Mesenchymal stem cell (in vitro differentiated cells and primary cell): ENCODE results near the gene LRP11.
"Not testable (repeated sequence)": the region's sequence is repeated elsewhere in the genome, so short reads cannot be mapped to it uniquely, and the experiment has no call there.

Source experiments
- DNase-seq: peaks from one replicate; pipeline ENCODE4 v3.0.0-alpha.2; 2013
- H2AFZ ChIP-seq: one replicate; pipeline ENCODE4 v1.6.1; 2013; ENCODE audit warnings: low read depth, mild to moderate bottlenecking, control low read depth, inconsistent platforms, low read length, moderate library complexity
- H2AK5ac ChIP-seq: 2 replicates; pipeline ENCODE4 v1.6.1; 2013; ENCODE audit warnings: low read length, moderate library complexity, mild to moderate bottlenecking, inconsistent platforms; ENCODE audit not compliant: severe bottlenecking
- H2BK120ac ChIP-seq: one replicate; pipeline ENCODE4 v1.6.1; 2013; ENCODE audit warnings: low read depth, mild to moderate bottlenecking, inconsistent platforms, low read length, moderate library complexity
- H2BK12ac ChIP-seq, 2 experiments: one replicate each; pipeline ENCODE4 v1.6.1; 2013; ENCODE audit warnings: inconsistent platforms in 2 of 2, low read length in 2 of 2, mild to moderate bottlenecking in 2 of 2, moderate library complexity in 2 of 2, control low read depth in 1 of 2
- H2BK15ac ChIP-seq: one replicate; pipeline ENCODE4 v1.6.1; 2013; ENCODE audit warnings: mild to moderate bottlenecking, low read depth, inconsistent platforms; ENCODE audit not compliant: poor library complexity, severe bottlenecking
- H2BK5ac ChIP-seq: 2 replicates; pipeline ENCODE4 v1.6.1; 2013; ENCODE audit warnings: low read depth, mild to moderate bottlenecking, low read length, control low read depth, inconsistent platforms; ENCODE audit not compliant: poor library complexity, severe bottlenecking
- H3K14ac ChIP-seq, 2 experiments: one replicate each; pipeline ENCODE4 v1.6.1; 2013; ENCODE audit warnings: inconsistent platforms in 2 of 2, low read length in 2 of 2, control low read depth in 1 of 2, mild to moderate bottlenecking in 1 of 2, moderate library complexity in 1 of 2
- H3K18ac ChIP-seq, 2 experiments: one replicate each; pipeline ENCODE4 v1.6.1; 2013; ENCODE audit warnings: inconsistent platforms in 2 of 2, low read length in 2 of 2, control low read depth in 1 of 2, low read depth in 1 of 2, mild to moderate bottlenecking in 1 of 2
- H3K23ac ChIP-seq, 2 experiments: one replicate each; pipeline ENCODE4 v1.6.1; 2013; ENCODE audit warnings: inconsistent platforms in 2 of 2, low read length in 2 of 2, mild to moderate bottlenecking in 2 of 2, moderate library complexity in 2 of 2, control low read depth in 1 of 2
- H3K27ac ChIP-seq: 2 replicates; pipeline ENCODE4 v1.5.1; 2013; ENCODE audit warnings: mild to moderate bottlenecking, moderate library complexity, low read length, control low read depth, inconsistent platforms; ENCODE audit not compliant: poor library complexity, severe bottlenecking
- H3K27me3 ChIP-seq, 2 experiments: 2 replicates each; pipeline versions ENCODE4 v1.6.1 to v1.7.0; 2013; ENCODE audit warnings: low read length in 2 of 2, mild to moderate bottlenecking in 2 of 2, moderate library complexity in 2 of 2, control low read depth in 1 of 2, inconsistent platforms in 1 of 2; ENCODE audit not compliant: control insufficient read depth in 1 of 2, insufficient read depth in 1 of 2
- H3K36me3 ChIP-seq, 2 experiments: 2 replicates each; pipeline versions ENCODE4 v1.6.1 to v1.7.0; 2013; ENCODE audit warnings: low read length in 2 of 2, control low read depth in 1 of 2, inconsistent platforms in 1 of 2, low read depth in 1 of 2, mild to moderate bottlenecking in 1 of 2; ENCODE audit not compliant: insufficient read depth in 2 of 2, control insufficient read depth in 1 of 2
- H3K4ac ChIP-seq, 2 experiments: one replicate each; pipeline ENCODE4 v1.6.1; 2013; ENCODE audit warnings: inconsistent platforms in 2 of 2, low read length in 2 of 2, mild to moderate bottlenecking in 2 of 2, moderate library complexity in 2 of 2, control low read depth in 1 of 2, low read depth in 1 of 2
- H3K4me1 ChIP-seq: 2 replicates; pipeline ENCODE4 v1.6.1; 2013; ENCODE audit warnings: low read depth, low read length, control low read depth; ENCODE audit not compliant: control insufficient read depth, insufficient read depth
- H3K4me2 ChIP-seq: 2 replicates; pipeline ENCODE4 v1.6.1; 2013; ENCODE audit warnings: low read length, mild to moderate bottlenecking, inconsistent platforms; ENCODE audit not compliant: poor library complexity, severe bottlenecking
- H3K4me3 ChIP-seq, 2 experiments: 2 replicates each; pipeline versions ENCODE4 v1.5.1 to v1.7.0; 2013; ENCODE audit warnings: low read length in 2 of 2, mild to moderate bottlenecking in 2 of 2, control low read depth in 1 of 2, low read depth in 1 of 2; ENCODE audit not compliant: insufficient read depth in 1 of 2
- H3K79me1 ChIP-seq: replicated peaks from 2 replicates; pipeline ENCODE4 v1.6.1; 2013; ENCODE audit warnings: mild to moderate bottlenecking, control low read depth, low read length, inconsistent platforms; ENCODE audit not compliant: poor library complexity, severe bottlenecking
- H3K9ac ChIP-seq: 2 replicates; pipeline ENCODE4 v1.7.0; 2013; ENCODE audit warnings: mild to moderate bottlenecking, low read length, moderate library complexity
- H3K9me3 ChIP-seq: 2 replicates; pipeline ENCODE4 v1.7.0; 2013; ENCODE audit warnings: mild to moderate bottlenecking, low read length; ENCODE audit not compliant: control insufficient read depth
- H4K8ac ChIP-seq: one replicate; pipeline ENCODE4 v1.6.1; 2013; ENCODE audit warnings: inconsistent platforms, mild to moderate bottlenecking, low read length, moderate library complexity
- H4K91ac ChIP-seq: one replicate; pipeline ENCODE4 v1.6.1; 2013; ENCODE audit warnings: mild to moderate bottlenecking, low read length, inconsistent platforms
- WGBS: methylation state at CpG from one replicate; pipeline ENCODE4 v1.1.7; 2013; ENCODE audit warnings: mixed read lengths; 5-methylcytosine and 5-hydroxymethylcytosine counted together

LRP11 gene

DNA sequence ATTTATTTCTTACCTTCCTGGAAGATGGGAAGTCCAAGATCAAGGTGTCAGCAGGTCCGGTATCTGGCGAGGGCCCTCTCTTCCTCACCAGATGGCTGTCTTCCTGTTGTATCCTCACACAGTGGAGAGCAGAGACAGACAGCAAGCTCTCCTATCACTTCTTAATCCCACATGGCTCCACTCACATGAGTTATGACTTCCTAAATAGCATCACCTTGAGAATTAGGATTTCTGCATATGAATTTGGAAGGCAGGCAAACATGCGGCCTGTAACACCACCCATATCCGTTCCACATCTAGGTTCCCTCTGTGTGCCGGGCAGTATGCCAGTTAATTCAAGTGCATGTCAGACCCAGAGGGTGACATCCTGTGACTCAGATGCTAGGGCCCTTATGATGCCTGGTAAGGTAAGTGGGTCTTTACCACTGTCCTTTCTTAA, 31.7 kb upstream of the LRP11 start:
- Histone ChIP-seq H2BK12ac (peak overlapping the region; percentile 55 to 62), H3K18ac (peak overlapping the region; percentile 49 to 88), H4K8ac (peak overlapping the region; percentile 54), H3K4ac (peak overlapping the region in 1 of 2 experiments; percentile 89), H3K9me3 (no peaks in the 10 kb centered on the region), H3K4me2 (no peak overlapping the region), H3K79me1 (no peaks in the 10 kb centered on the region), H2AK5ac (no peak overlapping the region), H3K4me3 (peak overlapping the region in 1 of 2 experiments; percentile 55), H3K14ac (no peak overlapping the region), H2AFZ (peak overlapping the region; percentile 34), H3K4me1 (peaks cover 4% of the 10 kb centered on the region), H2BK5ac (no peak overlapping the region), H3K27me3 (peaks cover 0 to 7% of the 10 kb centered on the region in 2 experiments), H4K91ac (no peak overlapping the region), H3K9ac (peak overlapping the region; percentile 89), H3K36me3 (no peaks in the 10 kb centered on the region), H2BK120ac (peak overlapping the region; percentile 86), H2BK15ac (no peak overlapping the region), H3K23ac (peak overlapping the region in 1 of 2 experiments; percentile 66), H3K27ac (no peak overlapping the region)
- WGBS: 28% methylated on average over 5 of the region's 5 CpGs
- DNase-seq: peak; percentile 78

DNA sequence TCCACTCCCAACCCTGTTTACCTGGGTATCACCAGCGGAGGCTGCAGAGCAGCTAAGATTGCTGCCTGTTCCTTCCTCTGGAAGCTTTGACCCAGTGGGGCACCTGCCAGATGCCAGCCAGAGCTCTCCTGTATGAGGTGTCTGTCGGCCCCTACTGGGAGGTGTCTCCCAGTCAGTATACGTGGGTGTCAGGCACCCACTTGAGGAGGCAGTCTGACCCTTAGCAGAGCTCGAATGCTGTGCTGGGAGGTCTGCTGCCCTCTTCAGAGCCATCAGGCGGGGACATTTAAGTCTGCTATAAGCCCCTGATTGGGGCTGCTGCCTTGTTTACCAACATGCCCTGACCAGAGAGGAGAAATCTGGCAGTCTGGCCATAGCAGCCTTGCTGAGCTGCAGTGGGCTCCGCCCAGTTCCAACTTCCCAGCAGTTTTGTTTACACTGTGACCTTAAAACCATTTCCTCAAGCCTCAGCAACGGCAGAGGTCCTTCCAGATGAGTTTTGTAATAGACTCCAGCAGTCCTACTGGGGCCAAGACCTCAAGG, 31.0 kb upstream of the LRP11 start:
- H3K27me3 ChIP-seq: peaks cover 0 to 8% of the 10 kb centered on the region in 2 experiments

GRCh38 chr6:149891864-149892263, 27.7 kb upstream of the LRP11 start:
- not testable (repeated sequence) for H3K4ac ChIP-seq

More for the DNA sequence above, 31.0 kb upstream of the LRP11 start:
- no peak overlapping the region for H2AK5ac ChIP-seq
- no peak overlapping the region for H3K4me2 ChIP-seq
- H3K18ac ChIP-seq: peak overlapping the region; percentile 61 to 85
- no peak overlapping the region for H2BK15ac ChIP-seq
- H3K9me3 ChIP-seq: no peaks in the 10 kb centered on the region
- peak overlapping the region; percentile 71 to 85 for H2BK12ac ChIP-seq
- peaks cover 4% of the 10 kb centered on the region for H3K4me1 ChIP-seq
- peak overlapping the region; percentile 47 to 50 for H3K4ac ChIP-seq
- H2BK120ac ChIP-seq: peak overlapping the region; percentile 27
- H3K27ac ChIP-seq: no peak overlapping the region
- H4K91ac ChIP-seq: peak overlapping the region; percentile 73
- H2BK5ac ChIP-seq: no peak overlapping the region
- H3K36me3 ChIP-seq: no peaks in the 10 kb centered on the region
- WGBS: 26% methylated on average over 7 of the region's 7 CpGs
- peak overlapping the region; percentile 67 for H4K8ac ChIP-seq
- no peak overlapping the region for H3K14ac ChIP-seq
- peak overlapping the region in 1 of 2 experiments; percentile 35 for H3K4me3 ChIP-seq
- H3K23ac ChIP-seq: no peak overlapping the region
- DNase-seq: peak; percentile 90
- peak overlapping the region; percentile 72 for H3K9ac ChIP-seq
- H2AFZ ChIP-seq: no peak overlapping the region
- H3K79me1 ChIP-seq: no peaks in the 10 kb centered on the region

DNA sequence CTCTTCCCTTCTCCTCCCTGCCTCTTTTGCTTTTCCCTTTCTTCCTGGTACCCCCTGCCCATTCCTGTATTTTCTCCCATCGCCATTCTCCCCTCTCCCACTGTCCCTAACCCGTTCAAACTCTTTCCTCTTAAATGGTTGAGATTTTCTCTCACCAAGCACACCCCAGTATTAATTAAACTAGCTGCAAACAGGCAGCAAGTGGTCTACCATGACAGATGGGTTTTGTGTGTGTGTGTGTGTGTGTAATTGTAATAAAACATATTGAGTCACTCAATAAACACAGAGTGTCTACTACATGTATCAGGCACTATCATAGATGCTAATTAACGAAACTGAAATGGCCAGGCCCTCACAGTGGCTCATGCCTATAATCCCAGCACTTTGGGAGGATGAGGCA, 27.1 kb upstream of the LRP11 start:
- no peak overlapping the region for H3K14ac ChIP-seq
- DNase-seq: no peak
- no peak overlapping the region for H3K4ac ChIP-seq
- no peak overlapping the region for H3K23ac ChIP-seq
- H2AFZ ChIP-seq: no peak overlapping the region
- H4K91ac ChIP-seq: no peak overlapping the region
- H3K9me3 ChIP-seq: no peaks in the 10 kb centered on the region
- no peak overlapping the region for H3K18ac ChIP-seq
- no peak overlapping the region for H3K4me3 ChIP-seq
- H3K9ac ChIP-seq: no peak overlapping the region
- H2BK15ac ChIP-seq: no peak overlapping the region
- no peaks in the 10 kb centered on the region for H3K79me1 ChIP-seq
- H4K8ac ChIP-seq: no peak overlapping the region
- peaks cover 0 to 29% of the 10 kb centered on the region in 2 experiments for H3K27me3 ChIP-seq
- 89% methylated on average over 2 of the region's 3 CpGs for WGBS
- no peaks in the 10 kb centered on the region for H3K36me3 ChIP-seq
- H3K4me2 ChIP-seq: no peak overlapping the region
- no peak overlapping the region for H2BK5ac ChIP-seq
- no peak overlapping the region for H2BK12ac ChIP-seq
- no peak overlapping the region for H2AK5ac ChIP-seq
- no peaks in the 10 kb centered on the region for H3K4me1 ChIP-seq
- H3K27ac ChIP-seq: no peak overlapping the region
- no peak overlapping the region for H2BK120ac ChIP-seq

More at GRCh38 chr6:149891864-149892263, 27.7 kb upstream of the LRP11 start:
- H3K9ac ChIP-seq, H3K4me3 ChIP-seq, H2AFZ ChIP-seq, H2BK5ac ChIP-seq, H3K27ac ChIP-seq, H4K8ac ChIP-seq, H4K91ac ChIP-seq, H2BK120ac ChIP-seq, H2BK15ac ChIP-seq, H3K4me2 ChIP-seq, H2BK12ac ChIP-seq, H3K36me3 ChIP-seq, H3K18ac ChIP-seq, H3K14ac ChIP-seq, H3K4me1 ChIP-seq, H3K23ac ChIP-seq, DNase-seq, H3K79me1 ChIP-seq, H2AK5ac ChIP-seq, H3K9me3 ChIP-seq: not testable (repeated sequence)
- WGBS: 86% methylated on average over 6 of the region's 6 CpGs
- H3K27me3 ChIP-seq: peaks cover 0 to 27% of the 10 kb centered on the region in 2 experiments
